ENCODE data around the gene PALM3.
"Not testable (repeated sequence)": the region's sequence is repeated elsewhere in the genome, so short reads cannot be mapped to it uniquely, and the experiment has no call there.

The PALM3 gene

DNA sequence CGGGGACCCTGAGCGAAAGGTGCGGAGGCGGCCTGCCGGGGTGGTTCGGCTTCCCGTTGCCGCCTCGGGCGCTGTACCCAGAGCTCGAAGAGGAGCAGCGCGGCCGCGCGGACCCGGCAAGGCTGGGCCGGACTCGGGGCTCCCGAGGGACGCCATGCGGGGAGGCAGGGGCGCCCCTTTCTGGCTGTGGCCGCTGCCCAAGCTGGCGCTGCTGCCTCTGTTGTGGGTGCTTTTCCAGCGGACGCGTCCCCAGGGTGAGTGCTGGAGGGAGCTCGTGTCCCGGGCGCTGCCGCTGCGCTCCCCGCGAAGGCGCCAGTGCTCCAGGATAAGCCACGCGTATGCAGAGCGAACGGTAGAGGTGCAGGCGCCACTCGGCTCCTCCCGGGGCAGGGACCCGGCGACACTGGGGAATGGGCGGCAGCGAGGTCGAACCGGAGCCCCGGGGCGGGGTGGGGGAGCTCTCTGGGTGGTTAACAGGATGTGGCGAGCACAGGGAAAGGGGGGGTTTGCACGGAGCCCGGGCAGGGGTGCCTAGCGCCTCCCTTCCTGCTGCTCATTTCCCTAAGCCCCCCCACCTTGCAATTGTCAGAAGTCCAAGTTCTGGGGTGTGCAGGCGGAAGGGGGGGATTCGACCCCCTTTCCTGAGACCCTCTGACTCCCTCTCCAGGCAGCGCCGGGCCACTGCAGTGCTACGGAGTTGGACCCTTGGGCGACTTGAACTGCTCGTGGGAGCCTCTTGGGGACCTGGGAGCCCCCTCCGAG lies 30.0 kb downstream of the PALM3 start, which contains the start of gene IL27RA:
TSS of gene IL27RA (plus strand) at position 44 of the 762 bp plus-strand sequence. CDS start at position 155, 111 bp downstream.
- peak; percentile 50 for DNase-seq (ENCODE audit: low spot score)

DNA sequence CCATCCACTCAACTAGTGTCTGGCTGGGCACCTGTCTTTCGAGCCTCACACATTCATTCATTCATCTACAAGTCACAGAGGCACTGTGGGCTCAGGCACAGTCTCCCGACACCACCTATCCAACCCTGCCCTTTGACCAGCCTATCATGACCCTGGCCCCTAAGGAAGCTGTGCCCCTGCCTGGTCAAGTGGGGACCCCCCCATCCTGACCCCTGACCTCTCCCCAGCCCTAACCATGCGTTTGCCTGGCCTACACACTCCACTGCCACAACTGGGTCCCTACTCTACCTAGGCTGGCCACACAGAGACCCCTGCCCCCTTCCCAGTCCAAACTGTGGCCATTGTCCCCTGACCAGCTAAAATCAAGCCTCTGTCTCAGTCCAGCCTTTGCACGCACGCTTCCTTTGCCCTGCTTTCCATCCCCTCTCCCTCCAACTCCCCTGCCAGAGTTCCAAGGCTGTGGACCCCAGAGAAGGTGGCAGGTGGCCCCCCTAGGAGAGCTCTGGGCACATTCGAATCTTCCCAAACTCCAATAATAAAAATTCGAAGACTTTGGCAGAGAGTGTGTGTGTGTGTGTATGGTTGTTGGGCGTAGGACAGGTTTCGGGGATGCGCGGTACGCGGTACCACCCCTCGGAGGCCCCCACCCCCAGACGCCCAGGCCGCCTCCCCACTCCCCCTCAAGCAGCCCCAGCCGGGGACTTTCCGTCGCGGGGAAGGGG lies 30.7 kb downstream of the PALM3 start:
- no peak for DNase-seq (ENCODE audit: low spot score)

- DNase-seq (ENCODE audit: low spot score) = peak; percentile 43
These were observed 33.0 kb downstream of the PALM3 start for GRCh38 chr19:14028901-14029300.

GRCh38 chr19:14027856-14028450 lies 33.9 kb downstream of the PALM3 start, which contains the start of gene RLN3:
RLN3 (plus strand) TSS chr19:14028148; CDS start chr19:14028205, 57 bp downstream.
- DNase-seq (ENCODE audit: low spot score) = no peak

GRCh38 chr19:14026652-14027192 lies 35.2 kb downstream of the PALM3 start:
- DNase-seq (ENCODE audit: low spot score) = not testable (repeated sequence)

DNA sequence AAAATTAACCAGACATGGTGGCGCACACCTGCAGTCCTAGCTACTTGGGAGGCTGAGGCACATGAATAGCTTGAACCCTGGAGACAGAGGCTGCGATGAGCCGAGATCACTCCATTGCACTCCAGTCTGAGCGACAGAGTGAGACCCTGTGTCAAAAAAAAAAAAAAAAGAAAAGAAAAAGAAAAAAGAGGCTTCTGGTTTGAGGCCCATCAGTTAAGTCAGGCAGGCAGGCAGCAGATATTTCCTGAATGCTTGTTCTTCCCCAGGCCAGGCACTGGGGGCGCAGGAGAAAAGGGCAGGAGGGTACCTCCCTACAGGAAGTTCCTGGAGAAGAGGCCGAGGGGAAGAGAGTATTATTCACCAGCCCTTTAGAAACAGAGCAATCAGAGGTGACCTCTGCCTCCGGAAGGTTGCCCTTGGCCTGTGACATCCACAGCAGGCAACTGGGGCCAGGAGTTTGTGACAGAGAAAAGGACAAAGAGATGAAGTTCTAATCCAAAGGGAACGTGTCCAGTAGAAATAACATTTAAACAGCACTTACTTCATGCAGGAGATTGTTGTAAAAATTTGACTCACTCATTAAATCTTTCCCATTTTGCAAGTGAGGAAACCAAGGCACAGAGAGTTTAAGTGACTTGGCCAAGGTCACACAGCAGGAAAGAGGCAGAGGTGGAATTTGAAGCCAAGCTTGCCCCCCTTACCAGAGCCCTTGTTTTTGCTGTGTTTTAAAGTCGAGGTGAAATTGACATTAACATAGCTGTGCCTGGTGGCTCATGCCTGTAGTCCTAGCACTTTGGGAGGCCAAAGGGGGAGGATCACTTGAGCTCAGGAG lies 38.3 kb downstream of the PALM3 start:
- DNase-seq (ENCODE audit: low spot score) = peak; percentile 70

DNA sequence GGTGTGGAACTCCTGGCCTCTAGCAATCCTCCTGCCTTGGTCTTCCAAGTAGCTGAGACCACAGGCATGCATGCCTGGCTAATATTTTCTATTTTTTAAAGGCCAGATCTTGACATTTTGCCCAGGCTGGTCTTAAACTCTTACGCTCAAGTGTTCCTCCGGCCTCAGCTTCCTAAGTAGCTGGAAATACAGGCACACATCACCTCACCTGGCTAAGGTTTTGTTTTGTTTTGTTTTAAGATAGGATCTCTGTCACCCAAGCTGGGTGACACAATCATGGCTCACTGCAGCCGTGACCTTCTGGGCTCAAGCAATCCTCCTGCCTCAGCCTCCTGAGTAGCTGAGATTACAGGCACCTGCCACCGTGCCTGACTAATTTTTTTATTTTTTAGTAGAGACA lies 39.4 kb downstream of the PALM3 start:
- no peak for DNase-seq (ENCODE audit: low spot score)

GRCh38 chr19:14021474-14021873 lies 40.4 kb downstream of the PALM3 start:
- peak; percentile 43 for DNase-seq (ENCODE audit: low spot score)

DNA sequence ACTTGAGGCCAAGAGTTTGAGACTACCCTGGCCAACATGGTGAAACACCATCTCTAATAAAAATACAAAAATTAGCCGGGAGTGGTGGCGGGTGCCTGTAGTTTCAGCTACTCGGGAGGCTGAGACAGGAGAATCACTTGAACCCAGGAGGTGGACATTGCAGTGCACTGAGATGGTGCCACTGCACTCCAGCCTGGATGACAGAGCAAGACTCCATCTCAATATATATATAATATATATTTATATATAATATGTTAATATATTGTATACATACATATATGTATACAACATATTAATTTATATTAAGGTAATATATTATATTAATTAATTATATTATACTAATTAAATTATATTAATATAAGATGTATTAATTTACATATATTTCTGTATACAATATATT lies 42.1 kb downstream of the PALM3 start:
- DNase-seq (ENCODE audit: low spot score) = not testable (repeated sequence)

DNA sequence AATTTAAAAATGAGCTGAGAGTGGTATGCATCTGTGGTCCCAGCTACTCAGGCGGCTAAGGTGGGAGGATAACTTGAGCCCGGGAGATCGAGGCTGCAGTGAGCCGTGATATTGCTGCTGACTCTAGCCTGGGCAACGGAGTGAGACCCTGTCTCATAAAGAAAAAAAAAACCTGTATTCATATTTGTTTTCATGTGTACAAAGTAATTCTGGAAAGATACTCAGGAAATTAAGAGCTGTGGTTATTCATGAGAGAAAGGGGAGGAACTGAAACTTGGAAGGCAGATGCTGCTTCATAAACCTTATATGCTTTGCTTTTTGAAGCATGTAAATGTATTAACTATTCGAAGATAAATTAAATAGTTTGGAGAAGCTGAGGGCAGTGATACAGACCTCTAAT lies 42.8 kb downstream of the PALM3 start:
- DNase-seq (ENCODE audit: low spot score) = no peak

GRCh38 chr19:14015524-14016035 lies 46.3 kb downstream of the PALM3 start:
- no peak for DNase-seq (ENCODE audit: low spot score)

GRCh38 chr19:14012378-14012915 lies 49.4 kb downstream of the PALM3 start:
- DNase-seq (ENCODE audit: low spot score) = no peak

DNA sequence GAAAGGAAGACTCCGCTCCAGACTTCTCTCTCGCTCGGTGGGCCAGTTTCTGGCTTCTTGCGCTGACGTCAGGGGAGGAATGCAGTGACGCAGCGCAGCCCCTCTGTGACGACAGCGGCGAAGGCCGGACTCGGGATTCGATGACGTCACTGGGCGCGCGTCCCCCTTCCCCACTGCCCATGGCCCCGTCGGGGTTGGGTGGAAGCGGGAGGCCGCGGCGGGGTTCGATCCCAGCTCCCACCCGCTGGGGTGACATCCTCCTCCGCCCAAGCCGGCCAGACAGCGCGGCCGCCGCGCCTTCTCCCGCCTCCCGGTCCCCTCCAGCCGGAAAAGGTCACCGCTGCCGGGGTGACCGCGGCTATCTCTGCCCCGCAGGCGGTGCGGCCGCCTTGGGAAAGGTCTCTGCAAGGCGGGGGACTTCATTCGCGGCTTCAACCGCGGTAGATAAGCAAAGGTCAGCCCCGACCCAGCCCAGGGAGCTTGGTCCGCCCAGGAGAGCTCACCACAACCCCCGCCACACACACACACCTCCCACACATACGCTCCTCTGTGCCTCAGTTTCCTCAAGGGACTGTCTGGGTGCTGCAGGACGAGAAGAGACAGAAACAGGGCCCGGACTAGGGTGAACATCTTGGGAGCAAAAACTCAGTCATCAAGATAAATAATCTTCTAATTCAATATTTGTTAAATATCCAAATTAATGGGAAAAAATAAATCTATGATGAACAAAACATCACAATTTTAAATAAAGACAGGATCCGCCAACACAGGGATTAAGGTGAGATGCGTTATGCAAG lies 54.9 kb downstream of the PALM3 start:
- DNase-seq (ENCODE audit: low spot score) = no peak

DNA sequence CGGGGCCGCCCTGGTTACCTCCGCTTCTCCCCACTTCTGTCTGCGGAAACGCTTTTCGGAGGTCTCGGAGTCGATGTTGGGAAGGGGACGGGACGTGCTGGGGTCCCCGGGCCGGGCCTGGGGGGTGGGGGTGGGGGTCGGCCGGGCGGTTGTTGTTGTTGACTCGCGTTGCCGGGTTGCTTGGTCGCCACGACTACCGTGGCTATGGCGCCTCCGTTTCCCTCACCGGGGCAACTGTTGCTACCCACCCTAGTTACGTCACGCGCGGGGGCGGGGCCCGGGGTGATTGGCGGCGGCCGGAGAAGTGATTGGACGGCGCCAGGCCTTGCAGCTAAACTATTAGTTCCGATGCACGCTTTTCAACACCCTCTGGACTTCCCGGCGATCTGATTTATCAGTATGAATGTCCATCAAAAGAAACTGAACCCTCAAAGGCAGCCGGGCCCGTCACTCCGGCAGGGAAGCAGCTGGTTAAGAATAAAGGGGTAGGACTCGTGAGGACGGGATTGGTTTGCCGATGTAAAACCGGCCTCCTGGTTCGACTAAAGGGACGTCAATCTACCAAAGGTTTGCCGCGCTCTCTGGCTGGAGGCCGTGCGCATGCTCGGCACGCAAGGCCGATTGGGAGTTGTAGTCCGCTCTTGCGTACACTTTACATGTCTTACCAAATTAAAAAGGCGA lies 55.7 kb downstream of the PALM3 start, which contains the start of gene RFX1:
TSS of gene RFX1 (minus strand) at position 236 of the 681 bp plus-strand sequence. CDS start 12,477 bp downstream, outside the sequence.
- peak; percentile 100 for DNase-seq (ENCODE audit: low spot score)

DNA sequence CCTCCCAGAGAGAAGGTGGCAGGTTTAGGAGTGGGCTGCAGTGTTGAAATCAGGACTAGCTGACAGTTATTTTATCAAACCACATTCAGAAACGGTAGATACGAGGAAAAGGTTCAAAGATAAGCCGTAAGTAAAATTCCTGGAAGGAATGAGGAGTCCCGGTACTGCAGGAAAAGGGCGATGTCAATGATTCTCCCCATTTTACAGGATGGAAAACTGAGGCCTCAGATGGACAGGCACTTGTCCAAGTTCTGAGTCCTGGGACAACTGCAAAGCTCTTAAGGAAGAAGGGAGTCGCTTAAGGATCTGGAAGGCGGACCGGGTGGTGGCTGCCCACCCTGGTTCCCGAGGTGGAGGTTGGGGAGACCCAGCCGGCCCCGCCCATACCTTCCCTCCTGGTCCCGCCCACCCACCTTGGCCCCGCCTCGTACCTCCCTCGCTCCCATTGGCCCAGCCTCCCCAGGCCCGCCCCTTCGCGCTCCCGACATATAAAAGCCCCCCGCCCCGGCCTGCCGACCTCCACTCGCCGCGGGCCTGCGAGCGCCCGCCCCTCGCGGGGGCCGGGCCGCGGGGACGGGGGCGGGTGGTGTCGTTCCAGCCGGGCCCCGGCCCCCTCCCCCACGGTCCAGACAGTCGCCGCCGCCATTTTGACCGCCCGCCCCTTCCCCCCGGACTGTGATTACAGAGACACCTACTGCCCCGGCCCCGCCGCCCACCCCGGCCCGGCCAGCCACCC lies 56.4 kb downstream of the PALM3 start:
- peak; percentile 64 for DNase-seq (ENCODE audit: low spot score)

GRCh38 chr19:14004619-14005348 lies 57.1 kb downstream of the PALM3 start:
- DNase-seq (ENCODE audit: low spot score) = no peak

Data from SK-N-DZ (cell line).